Stimulated activated CD8-positive, alpha-beta memory T cell treated with anti-CD3 and anti-CD28 coated beads, Interleukin-15, amount 100 ng/mL, for 48 hours (primary cell): ENCODE measurements around the gene ZBTB48.

Experiments
- DNase-seq, 2 donors: peaks; one replicate each; pipeline ENCODE4 v3.0.0-alpha.2; 2020; ENCODE audit warnings: low read depth in 2 of 2

The ZBTB48 gene

GRCh38 chr1:6572653-6573383 is 7.0 kb upstream of the ZBTB48 start:
- no peak for DNase-seq

DNA sequence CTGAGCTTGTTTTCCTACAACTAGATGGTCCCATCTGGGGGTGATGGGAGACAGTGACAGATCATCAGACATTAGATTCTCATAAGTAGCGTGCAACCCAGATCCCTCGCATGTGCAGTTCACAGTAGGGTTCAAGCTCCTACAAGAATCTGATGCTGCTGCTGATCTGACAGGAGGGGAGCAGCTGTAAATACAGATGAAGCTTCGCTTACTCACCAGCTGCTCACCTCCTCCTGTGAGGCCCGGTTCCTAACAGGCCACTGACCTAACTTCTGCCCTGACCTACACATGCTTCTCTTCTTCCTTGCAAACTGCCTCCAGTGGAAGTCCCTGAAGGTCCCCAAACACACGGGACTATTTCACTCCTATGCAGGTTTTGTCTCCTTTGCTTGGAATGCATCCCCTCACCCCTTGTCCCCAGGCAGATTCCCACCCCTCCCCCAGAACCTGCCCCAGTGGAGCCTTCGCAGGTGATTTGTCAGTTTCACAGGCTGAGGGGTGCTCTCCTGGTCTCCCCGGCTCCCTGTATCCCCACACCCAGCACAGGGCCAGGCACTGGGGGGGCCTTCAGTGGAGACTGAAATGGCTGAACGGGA is 5.7 kb upstream of the ZBTB48 start:
- DNase-seq: no peak

GRCh38 chr1:6574818-6575217 is 5.0 kb upstream of the ZBTB48 start:
- DNase-seq: no peak

DNA sequence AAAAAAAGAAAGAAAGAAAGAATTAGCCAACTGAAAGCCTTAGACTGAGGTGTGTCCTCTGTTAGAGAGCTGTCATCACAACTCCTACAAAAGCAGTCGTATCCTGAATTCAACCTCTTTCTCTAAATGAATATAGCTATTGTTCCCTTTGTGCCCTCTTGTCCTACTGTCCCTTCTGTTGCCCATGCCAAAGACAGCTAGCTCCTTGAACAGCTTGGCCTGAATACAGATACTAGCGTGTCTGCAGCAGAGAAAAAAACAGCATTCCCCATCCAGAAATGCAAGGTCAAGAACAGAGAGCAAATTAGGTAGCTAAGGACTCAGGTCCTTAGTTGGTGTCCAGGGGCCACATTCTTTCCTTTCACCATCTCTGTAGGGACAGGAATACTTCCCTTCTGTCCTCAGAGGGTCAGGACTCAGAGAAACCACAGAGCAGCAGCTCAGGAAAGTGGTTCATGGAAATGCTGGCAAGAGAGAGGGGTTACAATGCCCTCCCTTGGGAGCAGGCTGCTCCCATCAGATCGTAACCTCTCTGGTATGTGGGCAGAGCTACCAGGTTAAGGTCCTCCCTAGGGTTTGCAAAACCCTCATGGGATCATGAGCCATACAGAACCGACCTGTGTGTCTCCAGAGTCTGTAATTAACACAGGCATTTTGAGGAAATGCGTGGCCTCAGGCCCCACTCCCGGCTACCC is 1.8 kb upstream of the ZBTB48 start:
- no peak for DNase-seq

DNA sequence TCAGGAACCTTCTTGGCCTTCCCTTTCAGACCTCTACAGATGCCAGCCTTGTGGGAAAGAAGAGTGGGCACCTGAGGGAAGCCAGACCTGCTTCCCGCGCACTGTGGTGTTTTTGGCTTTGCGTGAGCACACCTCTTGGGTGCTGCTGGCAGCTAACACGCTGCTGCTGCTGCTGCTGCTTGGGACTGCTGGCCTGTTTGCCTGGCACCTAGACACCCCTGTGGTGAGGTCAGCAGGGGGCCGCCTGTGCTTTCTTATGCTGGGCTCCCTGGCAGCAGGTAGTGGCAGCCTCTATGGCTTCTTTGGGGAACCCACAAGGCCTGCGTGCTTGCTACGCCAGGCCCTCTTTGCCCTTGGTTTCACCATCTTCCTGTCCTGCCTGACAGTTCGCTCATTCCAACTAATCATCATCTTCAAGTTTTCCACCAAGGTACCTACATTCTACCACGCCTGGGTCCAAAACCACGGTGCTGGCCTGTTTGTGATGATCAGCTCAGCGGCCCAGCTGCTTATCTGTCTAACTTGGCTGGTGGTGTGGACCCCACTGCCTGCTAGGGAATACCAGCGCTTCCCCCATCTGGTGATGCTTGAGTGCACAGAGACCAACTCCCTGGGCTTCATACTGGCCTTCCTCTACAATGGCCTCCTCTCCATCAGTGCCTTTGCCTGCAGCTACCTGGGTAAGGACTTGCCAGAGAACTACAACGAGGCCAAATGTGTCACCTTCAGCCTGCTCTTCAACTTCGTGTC is 995 bp upstream of the ZBTB48 start:
- no peak for DNase-seq

GRCh38 chr1:6580119-6580592 is 362 bp downstream of the ZBTB48 start:
- DNase-seq: no peak

DNA sequence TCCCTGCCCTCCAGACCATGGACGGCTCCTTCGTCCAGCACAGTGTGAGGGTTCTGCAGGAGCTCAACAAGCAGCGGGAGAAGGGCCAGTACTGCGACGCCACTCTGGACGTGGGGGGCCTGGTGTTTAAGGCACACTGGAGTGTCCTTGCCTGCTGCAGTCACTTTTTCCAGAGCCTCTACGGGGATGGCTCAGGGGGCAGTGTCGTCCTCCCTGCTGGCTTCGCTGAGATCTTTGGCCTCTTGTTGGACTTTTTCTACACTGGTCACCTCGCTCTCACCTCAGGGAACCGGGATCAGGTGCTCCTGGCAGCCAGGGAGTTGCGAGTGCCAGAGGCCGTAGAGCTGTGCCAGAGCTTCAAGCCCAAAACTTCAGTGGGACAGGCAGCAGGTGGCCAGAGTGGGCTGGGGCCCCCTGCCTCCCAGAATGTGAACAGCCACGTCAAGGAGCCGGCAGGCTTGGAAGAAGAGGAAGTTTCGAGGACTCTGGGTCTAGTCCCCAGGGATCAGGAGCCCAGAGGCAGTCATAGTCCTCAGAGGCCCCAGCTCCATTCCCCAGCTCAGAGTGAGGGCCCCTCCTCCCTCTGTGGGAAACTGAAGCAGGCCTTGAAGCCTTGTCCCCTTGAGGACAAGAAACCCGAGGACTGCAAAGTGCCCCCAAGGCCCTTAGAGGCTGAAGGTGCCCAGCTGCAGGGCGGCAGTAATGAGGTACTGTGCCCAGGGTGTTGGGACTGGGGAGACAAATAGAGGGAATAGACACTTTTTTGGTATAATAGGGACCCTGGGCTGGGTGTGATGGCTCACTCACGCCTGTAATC is 1.0 kb downstream of the ZBTB48 start:
- DNase-seq: no peak

GRCh38 chr1:6581561-6582305 is 1.9 kb downstream of the ZBTB48 start:
- no peak for DNase-seq

GRCh38 chr1:6582370-6582769 is 2.6 kb downstream of the ZBTB48 start:
- no peak for DNase-seq

GRCh38 chr1:6584126-6585080 is 4.6 kb downstream of the ZBTB48 start:
- DNase-seq: no peak

- no peak for DNase-seq
Measured at GRCh38 chr1:6585081-6585722, 5.4 kb downstream of the ZBTB48 start.

GRCh38 chr1:6585841-6586240 is 6.0 kb downstream of the ZBTB48 start:
- DNase-seq: no peak

- DNase-seq: no peak
Measured at GRCh38 chr1:6586404-6586816, 6.6 kb downstream of the ZBTB48 start.

- DNase-seq: no peak
Measured at GRCh38 chr1:6587261-6588005, 7.6 kb downstream of the ZBTB48 start.

- DNase-seq: no peak
Measured at GRCh38 chr1:6588128-6588892, 8.5 kb downstream of the ZBTB48 start.

DNA sequence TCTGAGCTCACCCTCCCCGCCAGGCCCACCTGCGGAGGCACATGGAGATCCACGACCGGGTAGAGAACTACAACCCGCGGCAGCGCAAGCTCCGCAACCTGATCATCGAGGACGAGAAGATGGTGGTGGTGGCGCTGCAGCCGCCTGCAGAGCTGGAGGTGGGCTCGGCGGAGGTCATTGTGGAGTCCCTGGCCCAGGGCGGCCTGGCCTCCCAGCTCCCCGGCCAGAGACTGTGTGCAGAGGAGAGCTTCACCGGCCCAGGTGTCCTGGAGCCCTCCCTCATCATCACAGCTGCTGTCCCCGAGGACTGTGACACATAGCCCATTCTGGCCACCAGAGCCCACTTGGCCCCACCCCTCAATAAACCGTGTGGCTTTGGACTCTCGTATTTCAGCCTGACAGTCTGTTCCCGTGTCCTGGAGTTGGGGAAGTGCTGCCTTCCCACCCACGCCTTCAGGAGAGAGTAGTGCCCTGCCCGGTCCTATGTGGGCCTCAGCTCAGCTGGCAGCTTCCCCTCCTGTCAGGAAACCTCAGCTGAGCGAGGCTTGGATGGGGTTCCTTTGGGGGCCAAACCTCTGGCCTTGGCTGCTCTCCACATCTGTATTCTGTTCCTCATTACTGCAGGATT is 9.2 kb downstream of the ZBTB48 start:
- DNase-seq: no peak

- DNase-seq: no peak
Measured at GRCh38 chr1:6590046-6590445, 10.3 kb downstream of the ZBTB48 start.
